Ovary (tissue), 3 donors: ENCODE data around the gene PCNX3.

ENCODE experiments used
- EP300 ChIP-seq: sonication (generic); formaldehyde crosslinking; IDR thresholded peaks from one replicate; pipeline ENCODE4 v1.6.1; 2017; ENCODE audit warnings: antibody characterized with exemption
- TF ChIP-seq, protein P1 (sequence below), 3 donors: fragments of 450-650 bp in 2 of 3; fragments of 200-600 bp in 1 of 3; IDR thresholded peaks; one replicate each; pipeline versions ENCODE4 v1.5.1 to v1.8.0; 2016 to 2022; ENCODE audit warnings: antibody characterized with exemption in 3 of 3, mild to moderate bottlenecking in 1 of 3
- donor health status: DM: no; HTN: no; CAD: no.

GRCh38 chr11:65586676-65587075, 28.9 kb upstream of the PCNX3 start:
- TF ChIP-seq, protein P1, sequence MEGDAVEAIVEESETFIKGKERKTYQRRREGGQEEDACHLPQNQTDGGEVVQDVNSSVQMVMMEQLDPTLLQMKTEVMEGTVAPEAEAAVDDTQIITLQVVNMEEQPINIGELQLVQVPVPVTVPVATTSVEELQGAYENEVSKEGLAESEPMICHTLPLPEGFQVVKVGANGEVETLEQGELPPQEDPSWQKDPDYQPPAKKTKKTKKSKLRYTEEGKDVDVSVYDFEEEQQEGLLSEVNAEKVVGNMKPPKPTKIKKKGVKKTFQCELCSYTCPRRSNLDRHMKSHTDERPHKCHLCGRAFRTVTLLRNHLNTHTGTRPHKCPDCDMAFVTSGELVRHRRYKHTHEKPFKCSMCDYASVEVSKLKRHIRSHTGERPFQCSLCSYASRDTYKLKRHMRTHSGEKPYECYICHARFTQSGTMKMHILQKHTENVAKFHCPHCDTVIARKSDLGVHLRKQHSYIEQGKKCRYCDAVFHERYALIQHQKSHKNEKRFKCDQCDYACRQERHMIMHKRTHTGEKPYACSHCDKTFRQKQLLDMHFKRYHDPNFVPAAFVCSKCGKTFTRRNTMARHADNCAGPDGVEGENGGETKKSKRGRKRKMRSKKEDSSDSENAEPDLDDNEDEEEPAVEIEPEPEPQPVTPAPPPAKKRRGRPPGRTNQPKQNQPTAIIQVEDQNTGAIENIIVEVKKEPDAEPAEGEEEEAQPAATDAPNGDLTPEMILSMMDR (IDR thresholded peaks at IDR 0.05): no peak
- TF ChIP-seq EP300: no peak
